Fibroblast of lung (primary cell): ENCODE measurements around the gene MKRN1. TPM values are rescaled to one million over a fixed set of nuclear protein-coding genes. Genes with fewer than 3 reads are reported as not detected.

Experiments
- DNase-seq, 2 donors: peaks; one replicate each; pipeline versions ENCODE4 v3.0.0 to v3.0.0-alpha.2; 2010; ENCODE audit warnings: low read depth in 2 of 2
- H2AFZ ChIP-seq: 2 replicates; pipeline ENCODE4 v1.5.1; 2012; ENCODE audit warnings: low read length, control low read depth, inconsistent platforms
- H3K27ac ChIP-seq: 2 replicates; pipeline ENCODE4 v1.5.1; 2011; ENCODE audit warnings: low read length, control low read depth; ENCODE audit not compliant: insufficient read depth
- H3K27me3 ChIP-seq: 2 replicates; pipeline ENCODE4 v1.5.1; 2011; ENCODE audit warnings: mild to moderate bottlenecking, low read length; ENCODE audit not compliant: control insufficient read depth, insufficient read depth
- H3K36me3 ChIP-seq: 2 replicates; pipeline ENCODE4 v1.5.1; 2011; ENCODE audit warnings: low read length; ENCODE audit not compliant: control insufficient read depth, insufficient read depth
- H3K4me1 ChIP-seq: 2 replicates; pipeline ENCODE4 v1.5.1; 2011; ENCODE audit warnings: low read length; ENCODE audit not compliant: control insufficient read depth, insufficient read depth; ENCODE audit errors: extremely low read depth
- H3K4me2 ChIP-seq: 2 replicates; pipeline ENCODE4 v1.5.1; 2011; ENCODE audit warnings: low read length, control low read depth; ENCODE audit not compliant: insufficient read depth; ENCODE audit errors: extremely low read depth
- H3K4me3 ChIP-seq, 4 experiments: fragments of 200-600 bp in 1 of 4; sonication (generic) in 1 of 4; replicated peaks in 1 of 4; 2 replicates each; pipeline ENCODE4 v1.5.1; 2011 to 2016; ENCODE audit warnings: low read length in 4 of 4, low read depth in 3 of 4, mild to moderate bottlenecking in 3 of 4, control low read depth in 2 of 4, inconsistent platforms in 1 of 4, mixed read lengths in 1 of 4; ENCODE audit not compliant: insufficient read depth in 1 of 4; ENCODE audit errors: control extremely low read depth in 1 of 4
- H3K79me2 ChIP-seq: 2 replicates; pipeline ENCODE4 v1.5.1; 2012; ENCODE audit warnings: mild to moderate bottlenecking, low read length, inconsistent platforms; ENCODE audit not compliant: control insufficient read depth, insufficient read depth
- H3K9ac ChIP-seq: 2 replicates; pipeline ENCODE4 v1.5.1; 2011; ENCODE audit warnings: mild to moderate bottlenecking, low read length, control low read depth; ENCODE audit not compliant: insufficient read depth
- H3K9me3 ChIP-seq: 2 replicates; pipeline ENCODE4 v1.5.1; 2012; ENCODE audit warnings: low read depth, low read length; ENCODE audit not compliant: control insufficient read depth, insufficient read depth
- H4K20me1 ChIP-seq: 2 replicates; pipeline ENCODE4 v1.5.1; 2011; ENCODE audit warnings: low read length; ENCODE audit not compliant: control insufficient read depth, insufficient read depth; ENCODE audit errors: extremely low read depth
- EZH2 ChIP-seq: IDR thresholded peaks from 2 replicates; pipeline ENCODE4 v1.5.1; 2012; ENCODE audit warnings: low read length, control low read depth, mild to moderate bottlenecking; ENCODE audit errors: missing control alignments
- polyA plus RNA-seq, 2 donors: library from polyadenylated mRNA; depleted of rRNA in 1 of 2; stranded (reverse) in 1 of 2; unstranded in 1 of 2; fragments of >200 nt; gene quantifications; 2 replicates each; pipeline ENCODE4 v1.2.1, GENCODE V29; 2011 to 2012; ENCODE audit warnings: missing spikeins in 1 of 2
- total RNA-seq: library from RNA; depleted of rRNA; stranded (reverse); fragments of >200 nt; gene quantifications from 2 replicates; pipeline ENCODE4 v1.2.1, GENCODE V29; 2014
- TF ChIP-seq, protein P1 (sequence below), 2 donors: IDR thresholded peaks in 1 of 2; conservative IDR thresholded peaks in 1 of 2; 1 replicate in 1 of 2; 2 replicates in 1 of 2; pipeline ENCODE4 v1.5.1; 2011 to 2012; ENCODE audit warnings: low read length in 2 of 2, control low read depth in 1 of 2, inconsistent platforms in 1 of 2, low read depth in 1 of 2, mild to moderate bottlenecking in 1 of 2

The MKRN1 gene
- total and polyA plus RNA-seq, 2 donors (not counting 1 experiment from before 2014, with no cell fraction given), result 63.5 to 81.9 TPM

DNA sequence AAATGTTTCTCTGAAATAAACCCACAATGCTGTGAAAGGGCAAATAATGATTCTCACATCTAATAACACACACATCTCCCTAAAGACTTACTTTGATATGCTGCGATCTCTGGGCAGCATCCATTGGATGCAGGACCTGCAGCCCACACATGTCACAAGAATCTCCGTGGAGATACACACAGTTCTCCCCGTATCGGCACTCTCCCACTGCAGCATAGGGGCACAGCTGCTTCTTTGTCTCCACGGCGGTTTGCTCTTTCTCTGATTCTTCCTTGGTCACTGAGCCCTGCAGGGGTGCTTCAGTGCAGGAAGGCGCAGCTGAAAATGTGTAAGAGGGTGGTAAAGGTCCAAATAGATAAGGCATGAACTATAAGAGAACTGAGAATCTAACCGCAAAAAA lies 20.4 kb downstream of the MKRN1 start:
- H3K9ac ChIP-seq, result no peak overlapping the region
- no peaks in the 10 kb centered on the region for H3K4me1 ChIP-seq
- peaks cover 6% of the 10 kb centered on the region for H3K36me3 ChIP-seq
- H4K20me1 ChIP-seq, result no peaks in the 10 kb centered on the region
- TF ChIP-seq, protein P1, sequence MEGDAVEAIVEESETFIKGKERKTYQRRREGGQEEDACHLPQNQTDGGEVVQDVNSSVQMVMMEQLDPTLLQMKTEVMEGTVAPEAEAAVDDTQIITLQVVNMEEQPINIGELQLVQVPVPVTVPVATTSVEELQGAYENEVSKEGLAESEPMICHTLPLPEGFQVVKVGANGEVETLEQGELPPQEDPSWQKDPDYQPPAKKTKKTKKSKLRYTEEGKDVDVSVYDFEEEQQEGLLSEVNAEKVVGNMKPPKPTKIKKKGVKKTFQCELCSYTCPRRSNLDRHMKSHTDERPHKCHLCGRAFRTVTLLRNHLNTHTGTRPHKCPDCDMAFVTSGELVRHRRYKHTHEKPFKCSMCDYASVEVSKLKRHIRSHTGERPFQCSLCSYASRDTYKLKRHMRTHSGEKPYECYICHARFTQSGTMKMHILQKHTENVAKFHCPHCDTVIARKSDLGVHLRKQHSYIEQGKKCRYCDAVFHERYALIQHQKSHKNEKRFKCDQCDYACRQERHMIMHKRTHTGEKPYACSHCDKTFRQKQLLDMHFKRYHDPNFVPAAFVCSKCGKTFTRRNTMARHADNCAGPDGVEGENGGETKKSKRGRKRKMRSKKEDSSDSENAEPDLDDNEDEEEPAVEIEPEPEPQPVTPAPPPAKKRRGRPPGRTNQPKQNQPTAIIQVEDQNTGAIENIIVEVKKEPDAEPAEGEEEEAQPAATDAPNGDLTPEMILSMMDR (conservative IDR thresholded peaks at IDR 0.05 in 1 of 2, IDR thresholded peaks at IDR 0.05 in 1 of 2; ENCODE audit: low read depth in 1 of 2, low read length in 2 of 2), result no peak
- no peak for TF ChIP-seq EZH2
- no peak overlapping the region for H3K27ac ChIP-seq
- H3K9me3 ChIP-seq, result no peaks in the 10 kb centered on the region
- H3K4me3 ChIP-seq, result no peak overlapping the region
- H2AFZ ChIP-seq, result no peak overlapping the region
- no peaks in the 10 kb centered on the region for H3K27me3 ChIP-seq
- no peak overlapping the region for H3K4me2 ChIP-seq
- H3K79me2 ChIP-seq, result no peaks in the 10 kb centered on the region
- DNase-seq, result no peak

DNA sequence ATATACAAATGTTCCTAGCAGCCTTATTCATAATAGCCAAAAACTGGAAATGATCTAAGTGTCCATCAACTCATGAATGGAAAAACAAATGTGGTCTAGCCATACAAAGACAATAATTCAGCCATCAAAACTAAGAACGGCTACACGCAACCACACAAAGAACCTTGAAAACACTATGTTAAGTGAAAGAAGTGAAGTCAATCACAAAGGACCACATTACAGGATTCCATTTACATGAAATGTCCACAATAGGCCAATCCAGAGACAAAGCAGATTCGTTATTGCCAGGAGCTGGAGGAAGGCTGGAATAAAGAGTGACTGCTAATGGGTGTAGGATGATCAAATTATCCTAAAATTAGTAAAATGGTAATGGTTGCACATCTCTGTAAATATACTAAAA lies 21.1 kb downstream of the MKRN1 start:
- Histone ChIP-seq H3K9me3 (no peaks in the 10 kb centered on the region), H3K4me2 (no peak overlapping the region), H2AFZ (no peak overlapping the region), H3K79me2 (no peaks in the 10 kb centered on the region), H4K20me1 (no peaks in the 10 kb centered on the region), H3K36me3 (peaks cover 6% of the 10 kb centered on the region), H3K27ac (no peak overlapping the region), H3K4me3 (no peak overlapping the region), H3K9ac (no peak overlapping the region), H3K4me1 (no peaks in the 10 kb centered on the region), H3K27me3 (no peaks in the 10 kb centered on the region)
- TF ChIP-seq, protein P1 (conservative IDR thresholded peaks at IDR 0.05 in 1 of 2, IDR thresholded peaks at IDR 0.05 in 1 of 2; ENCODE audit: low read depth in 1 of 2, low read length in 2 of 2), result no peak
- no peak for TF ChIP-seq EZH2
- DNase-seq, result no peak

DNA sequence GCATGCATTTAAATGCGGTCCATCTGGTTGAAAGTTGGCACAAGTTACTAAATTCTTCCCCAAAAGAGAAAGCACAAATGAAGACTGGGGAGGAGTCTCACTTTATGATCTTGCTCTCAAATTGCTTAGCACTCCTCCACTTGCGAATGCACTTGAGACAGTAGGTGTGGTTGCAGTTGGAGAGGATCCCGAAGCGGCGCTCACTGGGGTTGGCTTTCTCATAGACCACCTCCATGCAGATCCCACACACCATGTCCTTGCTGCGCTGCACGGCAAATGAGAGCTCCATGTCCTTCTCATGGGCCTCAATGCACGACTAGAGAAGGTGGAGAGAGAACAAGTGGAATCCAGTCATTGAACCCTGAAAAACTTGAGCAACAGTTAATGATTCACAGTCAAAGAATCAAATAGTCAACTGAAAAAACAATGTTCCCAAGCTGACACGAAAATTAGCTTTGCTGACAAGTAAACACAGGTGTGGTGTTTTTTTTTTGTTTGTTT lies 22.7 kb downstream of the MKRN1 start:
- no peaks in the 10 kb centered on the region for H4K20me1 ChIP-seq
- no peak for TF ChIP-seq EZH2
- TF ChIP-seq, protein P1 (conservative IDR thresholded peaks at IDR 0.05 in 1 of 2, IDR thresholded peaks at IDR 0.05 in 1 of 2; ENCODE audit: low read depth in 1 of 2, low read length in 2 of 2), result no peak

More for the DNA sequence above, 22.7 kb downstream of the MKRN1 start:
- H3K4me3 ChIP-seq, result no peak overlapping the region
- H3K27me3 ChIP-seq, result no peaks in the 10 kb centered on the region
- H3K4me1 ChIP-seq, result no peaks in the 10 kb centered on the region
- no peaks in the 10 kb centered on the region for H3K9me3 ChIP-seq
- no peak overlapping the region for H3K4me2 ChIP-seq
- no peak overlapping the region for H2AFZ ChIP-seq
- no peak overlapping the region for H3K27ac ChIP-seq
- no peak overlapping the region for H3K9ac ChIP-seq
- no peak for DNase-seq
- H3K79me2 ChIP-seq, result no peaks in the 10 kb centered on the region
- H3K36me3 ChIP-seq, result peaks cover 6% of the 10 kb centered on the region
